T-cell (primary cell): Measurements from ENCODE around the gene SPSB1. TPM values are rescaled to one million over a fixed set of nuclear protein-coding genes. Genes with fewer than 3 reads are reported as not detected.

Experiments
- ATAC-seq, 4 experiments: fragments of 200-7000 bp in 3 of 4; fragments of 150-1000 bp in 1 of 4; cut with Tn5 transposase; replicated peaks in 1 of 4; 1 replicate in 3 of 4; 2 replicates in 1 of 4; pipeline ENCODE4 v1.10.0; 2021; ENCODE audit warnings: moderate library complexity in 3 of 4, mild to moderate bottlenecking in 2 of 4, moderate number of reproducible peaks in 1 of 4
- CTCF ChIA-PET, 2 donors: fragments of 300-600 bp; sonication (Branson Sonifier 250); formaldehyde crosslinking; loops; one replicate each; lab custom pipeline; 2022; ENCODE audit warnings: antibody characterized with exemption in 2 of 2; lab: Charles Lee
- POLR2A ChIA-PET, 2 donors: fragments of 300-600 bp; sonication (Branson Sonifier 250); formaldehyde crosslinking; loops; one replicate each; lab custom pipeline; 2022; ENCODE audit warnings: antibody characterized with exemption in 2 of 2; lab: Charles Lee
- DNase-seq, 35 experiments: peaks; one replicate each; pipeline versions ENCODE4 v3.0.0 to v3.0.0-alpha.2; 2013 to 2023
- H3K27ac ChIP-seq: one replicate; pipeline ENCODE4 v1.5.1; 2013; ENCODE audit warnings: low read length
- H3K27me3 ChIP-seq, 2 experiments: replicated peaks in 1 of 2; 1 replicate in 1 of 2; 2 replicates in 1 of 2; pipeline versions ENCODE4 v1.6.1 to v1.7.0; 2013; ENCODE audit warnings: low read length in 1 of 2, mixed read lengths in 1 of 2; ENCODE audit not compliant: control insufficient read depth in 2 of 2, insufficient read depth in 2 of 2; ENCODE audit errors: extremely low read depth in 1 of 2
- H3K36me3 ChIP-seq, 2 donors: 1 replicate in 1 of 2; 2 replicates in 1 of 2; pipeline versions ENCODE4 v1.6.1 to v1.7.0; 2013; ENCODE audit warnings: low read length in 1 of 2; ENCODE audit not compliant: control insufficient read depth in 2 of 2, insufficient read depth in 1 of 2; ENCODE audit errors: extremely low read depth in 1 of 2
- H3K4me1 ChIP-seq, 2 experiments: 1 replicate in 1 of 2; 2 replicates in 1 of 2; pipeline versions ENCODE4 v1.6.1 to v1.7.0; 2013; ENCODE audit warnings: low read length in 2 of 2, mixed read lengths in 1 of 2; ENCODE audit not compliant: insufficient read depth in 2 of 2, control insufficient read depth in 1 of 2; ENCODE audit errors: extremely low read depth in 1 of 2
- H3K4me3 ChIP-seq, 2 donors: 1 replicate in 1 of 2; 2 replicates in 1 of 2; pipeline versions ENCODE4 v1.5.1 to v1.7.0; 2013; ENCODE audit warnings: mild to moderate bottlenecking in 2 of 2, low read length in 1 of 2, moderate library complexity in 1 of 2; ENCODE audit not compliant: control insufficient read depth in 1 of 2; ENCODE audit errors: extremely low read depth in 1 of 2
- H3K9me3 ChIP-seq: 2 replicates; pipeline ENCODE4 v1.7.0; 2013
- H3K27ac Mint-ChIP-seq, 2 donors: one replicate each; pipeline ENCODE4 v1.8.0; 2020 to 2021; ENCODE audit warnings: mild to moderate bottlenecking in 2 of 2, mixed read lengths in 2 of 2
- H3K27me3 Mint-ChIP-seq, 2 donors: one replicate each; pipeline ENCODE4 v1.8.0; 2021 to 2022; ENCODE audit warnings: mixed read lengths in 2 of 2
- H3K36me3 Mint-ChIP-seq: one replicate; pipeline ENCODE4 v1.8.0; 2021; ENCODE audit warnings: mixed read lengths
- H3K4me1 Mint-ChIP-seq, 3 donors: one replicate each; pipeline ENCODE4 v1.8.0; 2020 to 2022; ENCODE audit warnings: mixed read lengths in 3 of 3, mild to moderate bottlenecking in 1 of 3
- H3K4me3 Mint-ChIP-seq, 3 donors: one replicate each; pipeline ENCODE4 v1.8.0; 2020 to 2022; ENCODE audit warnings: mild to moderate bottlenecking in 3 of 3, mixed read lengths in 3 of 3, moderate library complexity in 3 of 3
- H3K9me3 Mint-ChIP-seq, 3 donors: one replicate each; pipeline ENCODE4 v1.8.0; 2020 to 2022; ENCODE audit warnings: mixed read lengths in 3 of 3
- WGBS: methylation state at CpG from one replicate; pipeline ENCODE4 v1.1.5; 2013; ENCODE audit warnings: missing lambda C conversion rate; ENCODE audit not compliant: insufficient coverage; 5-methylcytosine and 5-hydroxymethylcytosine counted together
- total RNA-seq, 35 experiments: library from RNA in 6 of 35; stranded (reverse) in 6 of 35; fragments of 120-200 nt in 1 of 35; gene quantifications; one replicate each; pipeline versions ENCODE4 v1.2.1 to v1.2.4 and lab custom pipeline; 2013 to 2026

Gene SPSB1
- total RNA-seq, 5 donors from 2014 or later (not counting 1 experiment from before 2014, with no cell fraction given): 3.1 to 6.4 (median 5.4) TPM

GRCh38 chr1:9350013-9350908, 57.6 kb downstream of the SPSB1 start:
- Histone ChIP-seq H3K27ac (no peak overlapping the region), H3K36me3 (no peaks in the 10 kb centered on the region), H3K4me1 (no peaks in the 10 kb centered on the region), H3K27me3 (no peaks in the 10 kb centered on the region), H3K4me3 (no peak overlapping the region), H3K9me3 (no peaks in the 10 kb centered on the region)
- ATAC-seq (no peak), DNase-seq (no peak)
- H3K36me3 Mint-ChIP-seq: peaks cover 2% of the 10 kb centered on the region
- no peaks in the 10 kb centered on the region for H3K27me3 Mint-ChIP-seq
- CTCF ChIA-PET: interaction anchor here in 1 of 2 donors (0.6 kb wide), 1 partner anchor 81 kb away, joined by 3 read pairs; no protein-coding TSS in a partner anchor
- 92% methylated on average over 17 of the region's 20 CpGs for WGBS
- peaks cover 0 to 5% (median 2%) of the 10 kb centered on the region in 3 donors for H3K4me1 Mint-ChIP-seq
- H3K4me3 Mint-ChIP-seq: no peak overlapping the region
- POLR2A ChIA-PET: interaction anchor here in 1 of 2 donors (0.5 kb wide), 1 partner anchor 803 kb away, joined by 6 read pairs; no protein-coding TSS in a partner anchor
- no peak overlapping the region for H3K27ac Mint-ChIP-seq
- H3K9me3 Mint-ChIP-seq: no peaks in the 10 kb centered on the region

GRCh38 chr1:9350960-9351359, 58.3 kb downstream of the SPSB1 start:
- Mint-ChIP-seq H3K4me3 (no peak overlapping the region), H3K27me3 (no peaks in the 10 kb centered on the region), H3K36me3 (peaks cover 8% of the 10 kb centered on the region), H3K27ac (no peak overlapping the region), H3K4me1 (peaks cover 0 to 3% (median 2%) of the 10 kb centered on the region in 3 donors), H3K9me3 (no peaks in the 10 kb centered on the region)
- WGBS: 91% methylated on average over 1 of the region's 4 CpGs
- POLR2A ChIA-PET: no interaction called here
- Histone ChIP-seq H3K4me1 (no peaks in the 10 kb centered on the region), H3K4me3 (no peak overlapping the region), H3K36me3 (peaks cover 0 to 2% of the 10 kb centered on the region in 2 donors), H3K9me3 (no peaks in the 10 kb centered on the region), H3K27ac (no peak overlapping the region), H3K27me3 (no peaks in the 10 kb centered on the region)
- DNase-seq: no peak
- ATAC-seq: no peak
- CTCF ChIA-PET: no interaction called here

GRCh38 chr1:9351654-9352271, 59.1 kb downstream of the SPSB1 start:
- no peak overlapping the region for H3K27ac Mint-ChIP-seq
- POLR2A ChIA-PET: no interaction called here
- 81% methylated on average over 5 of the region's 7 CpGs for WGBS

GRCh38 chr1:9352377-9353134, 59.9 kb downstream of the SPSB1 start:
- H3K4me3 ChIP-seq: no peak overlapping the region
- 97% methylated on average over 11 of the region's 22 CpGs for WGBS
- H3K27ac ChIP-seq: no peak overlapping the region
- ChIA-PET CTCF (no interaction called here), POLR2A (no interaction called here)
- DNase-seq (no peak), ATAC-seq (no peak)
- H3K9me3 Mint-ChIP-seq: no peaks in the 10 kb centered on the region
- H3K4me1 ChIP-seq: no peaks in the 10 kb centered on the region
- no peaks in the 10 kb centered on the region for H3K27me3 ChIP-seq
- peaks cover 2 to 10% (median 3%) of the 10 kb centered on the region in 3 donors for H3K4me1 Mint-ChIP-seq
- H3K36me3 ChIP-seq: peaks cover 0 to 8% of the 10 kb centered on the region in 2 donors
- H3K4me3 Mint-ChIP-seq: no peak overlapping the region
- no peak overlapping the region for H3K27ac Mint-ChIP-seq
- peaks cover 18% of the 10 kb centered on the region for H3K36me3 Mint-ChIP-seq
- H3K9me3 ChIP-seq: no peaks in the 10 kb centered on the region
- no peaks in the 10 kb centered on the region for H3K27me3 Mint-ChIP-seq

More at GRCh38 chr1:9351654-9352271, 59.1 kb downstream of the SPSB1 start:
- DNase-seq (no peak), ATAC-seq (no peak)
- Mint-ChIP-seq H3K27me3 (no peaks in the 10 kb centered on the region), H3K4me3 (no peak overlapping the region), H3K36me3 (peaks cover 13% of the 10 kb centered on the region), H3K9me3 (no peaks in the 10 kb centered on the region), H3K4me1 (peaks cover 2 to 4% (median 3%) of the 10 kb centered on the region in 3 donors)
- no peaks in the 10 kb centered on the region for H3K4me1 ChIP-seq
- H3K9me3 ChIP-seq: no peaks in the 10 kb centered on the region
- H3K4me3 ChIP-seq: no peak overlapping the region
- CTCF ChIA-PET: no interaction called here
- H3K27me3 ChIP-seq: no peaks in the 10 kb centered on the region
- H3K27ac ChIP-seq: no peak overlapping the region
- H3K36me3 ChIP-seq: peaks cover 0 to 8% of the 10 kb centered on the region in 2 donors

GRCh38 chr1:9355503-9355902, 62.8 kb downstream of the SPSB1 start:
- Histone ChIP-seq H3K4me3 (no peak overlapping the region), H3K36me3 (peaks cover 0 to 8% of the 10 kb centered on the region in 2 donors), H3K27ac (no peak overlapping the region), H3K27me3 (no peaks in the 10 kb centered on the region), H3K9me3 (no peaks in the 10 kb centered on the region), H3K4me1 (no peaks in the 10 kb centered on the region)
- DNase-seq (no peak), ATAC-seq (no peak)
- 94% methylated on average over 15 of the region's 16 CpGs for WGBS
- POLR2A ChIA-PET: no interaction called here
- Mint-ChIP-seq H3K36me3 (peaks cover 21% of the 10 kb centered on the region), H3K27me3 (no peaks in the 10 kb centered on the region), H3K27ac (no peak overlapping the region), H3K4me3 (no peak overlapping the region), H3K4me1 (peaks cover 0 to 15% (median 2%) of the 10 kb centered on the region in 3 donors), H3K9me3 (no peaks in the 10 kb centered on the region)
- CTCF ChIA-PET: no interaction called here

GRCh38 chr1:9356021-9356420, 63.3 kb downstream of the SPSB1 start:
- POLR2A ChIA-PET: no interaction called here

More at GRCh38 chr1:9356021-9356420, 63.3 kb downstream of the SPSB1 start:
- Histone ChIP-seq H3K27ac (no peak overlapping the region), H3K4me1 (no peaks in the 10 kb centered on the region), H3K4me3 (no peak overlapping the region), H3K9me3 (no peaks in the 10 kb centered on the region), H3K27me3 (no peaks in the 10 kb centered on the region), H3K36me3 (peaks cover 0 to 8% of the 10 kb centered on the region in 2 donors)
- WGBS: 91% methylated on average over 22 of the region's 24 CpGs
- Mint-ChIP-seq H3K4me3 (no peak overlapping the region), H3K36me3 (peaks cover 21% of the 10 kb centered on the region), H3K27me3 (no peaks in the 10 kb centered on the region), H3K9me3 (no peaks in the 10 kb centered on the region), H3K4me1 (peaks cover 0 to 15% (median 2%) of the 10 kb centered on the region in 3 donors), H3K27ac (no peak overlapping the region)
- CTCF ChIA-PET: no interaction called here
- DNase-seq: no peak
- no peak for ATAC-seq
